DMS53 treated with DMSO at 0.1 percent for 48 hours (cell line): ENCODE results near the gene TNFSF10.

ENCODE experiments used
- DNase-seq: peaks from one replicate; lab custom pipeline; 2025; ENCODE audit not compliant: unreplicated experiment; lab: John Stamatoyannopoulos, UW

Gene TNFSF10

DNA sequence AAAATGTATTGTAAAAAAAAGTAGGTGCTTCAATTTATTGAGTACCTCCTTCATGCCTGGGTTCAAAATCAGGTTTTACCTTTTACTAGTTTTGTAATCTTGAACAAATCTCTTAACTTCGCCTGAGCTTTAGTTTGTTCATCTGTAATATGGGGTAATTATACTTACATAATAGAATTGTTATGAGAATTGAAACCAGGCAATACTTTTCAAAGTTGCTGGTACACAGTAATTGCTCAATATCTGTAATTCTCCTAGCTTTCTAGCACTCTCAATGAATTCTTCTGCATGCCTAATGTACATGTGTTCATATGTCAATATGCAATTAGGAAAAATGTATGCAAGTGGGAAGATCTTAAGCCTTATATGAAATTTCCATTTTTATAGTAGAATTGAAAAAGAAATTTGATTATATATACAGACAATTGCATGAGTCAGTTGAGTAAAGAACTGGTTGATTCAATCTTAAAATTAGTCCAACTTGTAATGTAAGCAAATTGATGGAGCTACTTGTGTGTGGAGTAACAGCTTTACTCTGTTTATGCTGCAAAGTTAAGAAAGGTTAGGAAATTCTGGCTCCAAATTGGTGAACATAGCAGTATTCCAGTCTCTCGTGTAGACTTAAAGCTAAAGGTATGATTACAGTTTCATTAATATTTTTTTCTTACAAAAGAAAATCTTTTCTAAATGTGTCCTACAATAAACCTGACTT is 4.1 kb downstream of the TNFSF10 start:
- DNase-seq: no peak

GRCh38 chr3:172517859-172518466 is 5.3 kb downstream of the TNFSF10 start:
- DNase-seq: no peak

DNA sequence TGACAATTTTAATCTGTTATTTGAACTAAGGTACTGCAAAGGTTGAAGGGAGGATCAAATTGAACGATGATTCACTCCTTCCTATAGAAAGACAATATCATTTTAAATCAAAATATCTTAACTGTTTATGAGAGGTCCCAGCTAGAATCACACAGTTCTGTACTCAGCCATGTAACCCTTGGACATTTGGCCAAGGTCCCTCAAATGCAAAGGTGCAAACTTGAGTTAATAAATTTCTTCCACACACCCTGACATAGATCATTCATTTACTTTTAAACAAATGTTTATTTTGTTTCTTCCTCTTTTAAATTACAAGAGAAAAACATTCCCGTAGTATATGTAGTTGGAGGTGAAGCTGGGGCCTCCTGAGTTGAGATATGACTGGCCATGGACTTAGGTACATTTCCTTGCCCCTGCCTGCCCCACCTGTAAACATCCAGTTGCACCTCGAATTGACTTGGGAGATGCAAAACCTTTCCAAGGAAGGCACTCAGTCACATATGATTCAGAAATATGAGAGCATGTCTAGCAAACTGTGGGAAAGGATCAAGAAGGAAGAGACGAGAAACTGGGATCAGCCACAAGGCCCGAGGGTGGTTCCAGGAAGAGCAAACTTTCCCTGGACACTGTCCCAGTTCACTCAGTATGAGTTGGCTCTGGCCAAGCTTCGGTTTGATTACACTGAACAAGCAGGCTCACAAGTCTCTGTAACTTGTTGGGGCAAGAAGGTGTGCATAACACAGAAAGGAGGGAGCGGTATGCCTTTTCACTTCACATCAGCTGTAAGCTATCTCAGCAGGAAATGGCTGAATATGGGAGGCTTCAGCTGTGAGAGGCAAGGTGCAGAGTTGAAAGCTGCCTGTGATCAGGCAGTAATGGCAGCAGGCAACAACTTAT is 6.7 kb downstream of the TNFSF10 start:
- no peak for DNase-seq

DNA sequence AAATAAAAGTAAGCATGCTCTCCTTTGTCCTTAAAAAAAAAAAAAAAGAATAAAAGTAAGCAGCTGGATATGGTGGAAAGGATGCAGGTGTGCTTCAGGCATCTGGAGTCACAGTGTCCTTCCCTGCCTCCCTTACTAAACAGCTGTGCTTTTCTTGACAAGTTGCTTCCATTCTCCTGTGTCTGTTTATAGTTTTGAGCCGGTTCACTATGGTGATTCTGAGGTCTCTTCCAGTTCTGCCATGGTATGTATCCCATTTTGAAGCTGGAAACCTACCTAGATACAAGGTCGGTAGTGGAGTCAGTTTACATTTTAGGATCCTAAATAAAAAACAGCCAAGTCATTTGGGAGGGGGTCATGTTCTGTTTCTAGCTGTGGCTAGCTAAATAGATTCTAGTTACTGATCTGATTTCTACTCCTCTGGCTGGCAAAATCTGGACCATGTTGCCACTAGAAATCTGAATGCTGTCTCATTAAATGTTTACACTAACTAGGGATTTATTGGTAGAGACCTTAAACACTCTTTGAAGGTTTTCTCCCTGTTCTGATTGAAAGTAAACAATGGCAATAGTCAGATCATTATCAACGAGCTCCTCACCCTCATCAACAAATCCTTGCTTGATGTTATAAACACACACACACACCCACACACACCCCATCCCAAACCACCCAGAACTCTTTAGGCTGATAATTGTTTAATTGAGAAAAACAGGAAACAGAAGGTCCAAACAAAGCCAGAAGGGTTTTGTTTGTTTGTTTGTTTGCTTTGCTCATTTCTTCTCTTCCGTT is 7.9 kb downstream of the TNFSF10 start:
- no peak for DNase-seq

DNA sequence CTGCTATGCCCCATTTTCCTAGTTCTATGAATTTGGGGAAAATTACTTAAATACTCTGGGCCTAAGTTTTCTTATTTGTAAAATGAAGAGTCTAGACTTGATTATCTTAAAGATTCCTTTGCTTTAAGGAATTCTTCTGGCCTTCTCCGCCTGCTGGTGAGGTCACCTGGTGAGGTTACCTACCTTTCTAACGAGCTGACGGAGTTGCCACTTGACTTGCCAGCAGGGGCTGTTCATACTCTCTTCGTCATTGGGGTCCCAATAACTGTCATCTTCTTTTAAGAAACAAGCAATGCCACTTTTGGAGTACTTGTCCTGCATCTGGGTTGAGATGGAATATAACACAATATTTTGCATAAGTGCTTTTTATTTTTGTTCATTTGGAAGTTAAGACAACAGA is 8.6 kb downstream of the TNFSF10 start:
- no peak for DNase-seq

DNA sequence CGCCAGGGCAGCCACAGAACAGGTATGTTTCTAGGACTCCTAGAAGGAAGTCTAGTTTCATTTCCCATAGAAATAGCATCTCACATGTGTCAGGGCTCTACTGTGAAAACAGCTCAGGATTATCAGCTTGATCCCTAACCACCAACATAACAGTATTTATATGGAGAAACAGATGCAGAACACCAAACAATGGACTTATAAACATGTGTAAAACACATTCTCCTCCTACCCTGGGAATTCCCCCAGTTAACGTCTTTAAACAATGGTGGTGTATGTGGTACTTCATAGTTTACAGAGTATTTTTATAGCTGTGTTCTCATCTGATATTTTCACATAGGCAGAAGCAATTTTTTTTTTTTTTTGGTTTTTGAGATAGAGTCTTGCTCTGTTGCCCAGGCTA is 9.7 kb downstream of the TNFSF10 start:
- DNase-seq: no peak

GRCh38 chr3:172511783-172512762 is 11.2 kb downstream of the TNFSF10 start:
- DNase-seq: no peak

DNA sequence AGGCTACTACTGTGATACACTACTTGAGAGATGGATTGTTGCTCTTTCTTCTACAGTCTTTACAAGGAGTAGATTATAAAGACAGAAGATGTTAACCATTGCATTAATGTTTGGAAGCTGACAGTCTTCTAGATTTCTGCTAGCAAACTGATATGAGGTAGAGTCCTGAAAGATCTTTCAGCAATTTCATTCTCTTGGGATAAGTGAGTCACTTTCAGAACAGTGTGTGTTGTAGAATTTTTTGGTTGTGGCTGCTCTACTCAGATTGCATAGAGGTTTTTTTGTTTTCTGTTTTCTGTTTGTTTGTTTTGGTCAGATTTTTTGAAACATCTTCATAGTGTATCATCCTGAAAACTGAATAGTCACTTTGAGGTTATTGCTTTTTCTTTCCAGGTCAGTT is 17.1 kb downstream of the TNFSF10 start:
- no peak for DNase-seq

DNA sequence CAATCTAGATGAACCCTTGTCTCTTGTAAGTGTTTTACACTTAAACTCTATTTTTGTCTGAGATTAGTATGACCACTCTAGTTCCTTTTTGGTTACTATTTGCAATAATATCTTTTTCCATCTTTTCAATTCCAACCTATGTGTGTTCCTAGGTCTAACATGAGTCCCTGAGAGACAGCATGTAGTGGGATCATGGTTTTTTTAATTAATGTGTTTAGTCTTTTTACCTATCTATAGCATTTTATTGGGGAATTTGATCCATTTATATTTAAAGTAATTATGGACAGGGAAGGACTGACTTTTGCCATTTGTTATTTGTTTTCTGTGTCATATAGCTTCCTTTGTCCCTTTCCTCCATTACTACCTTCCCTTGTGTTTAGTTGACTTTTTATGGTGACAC is 21.7 kb downstream of the TNFSF10 start:
- no peak for DNase-seq

DNA sequence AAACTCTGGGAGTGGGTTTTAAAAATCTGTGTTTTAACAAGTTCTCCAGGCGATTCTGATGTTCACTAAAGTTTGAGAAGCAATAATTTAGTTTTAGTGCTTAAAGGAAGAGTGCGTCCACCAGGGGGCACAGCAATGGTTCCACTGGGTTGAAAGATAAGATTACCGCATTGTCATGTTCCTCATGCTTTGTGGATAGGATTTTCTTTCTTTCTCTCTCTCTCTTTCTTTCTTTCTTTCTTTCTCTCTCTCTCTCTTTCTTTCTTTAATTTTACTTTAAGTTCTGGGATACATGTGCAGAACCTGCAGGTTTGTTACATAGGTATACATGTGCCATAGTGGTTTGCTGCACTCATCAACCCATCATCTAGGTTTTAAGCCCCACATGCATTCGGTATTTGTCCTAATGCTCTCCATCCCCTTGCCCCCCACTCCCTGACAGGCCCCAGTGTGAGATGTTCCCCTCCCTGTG is 33.0 kb downstream of the TNFSF10 start:
- DNase-seq: peak; percentile 33

GRCh38 chr3:172478116-172478515 is 45.1 kb downstream of the TNFSF10 start:
- DNase-seq: no peak

DNA sequence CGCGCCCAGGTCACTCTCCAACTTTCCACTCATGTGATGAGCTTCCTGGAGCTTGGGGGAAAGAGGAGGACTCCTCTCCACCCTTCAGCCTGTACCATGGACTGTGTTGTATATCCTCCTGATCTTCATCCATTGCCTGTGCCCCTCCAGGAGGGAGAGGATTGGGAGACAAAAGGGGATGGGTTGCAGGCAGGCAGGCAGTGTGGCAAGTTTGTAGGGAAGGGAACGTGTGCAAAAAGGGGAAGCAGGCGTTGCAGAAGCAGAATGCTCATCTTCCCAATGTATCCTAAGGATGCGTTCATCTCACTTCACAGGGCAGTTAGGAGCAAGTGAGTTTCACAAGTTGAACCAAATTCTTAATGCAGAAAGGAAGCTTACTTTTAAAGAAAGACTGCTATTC is 46.9 kb downstream of the TNFSF10 start:
- DNase-seq: no peak

- no peak for DNase-seq
These were observed 47.5 kb downstream of the TNFSF10 start for GRCh38 chr3:172475703-172476102.

DNA sequence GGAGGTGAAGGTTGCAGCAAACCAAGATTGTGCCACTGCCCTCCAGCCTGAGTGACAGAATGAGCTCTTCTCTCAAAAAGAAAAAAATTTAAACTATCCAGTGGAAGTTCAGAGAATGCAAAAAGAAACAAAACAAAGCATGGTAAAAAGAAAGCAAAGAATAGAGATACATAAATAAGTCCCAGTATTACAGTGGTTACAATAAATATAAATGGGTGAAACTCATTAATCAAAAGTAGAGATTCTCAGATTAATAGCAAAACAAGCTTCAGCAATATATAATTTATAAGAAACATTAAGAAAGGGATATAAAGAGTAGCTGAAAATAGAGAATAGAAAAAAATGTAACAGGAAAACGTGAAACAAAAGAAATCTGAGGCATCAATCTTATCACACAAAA is 51.3 kb downstream of the TNFSF10 start:
- DNase-seq: no peak

- DNase-seq: no peak
These were observed 52.6 kb downstream of the TNFSF10 start for GRCh38 chr3:172470588-172470987.

DNA sequence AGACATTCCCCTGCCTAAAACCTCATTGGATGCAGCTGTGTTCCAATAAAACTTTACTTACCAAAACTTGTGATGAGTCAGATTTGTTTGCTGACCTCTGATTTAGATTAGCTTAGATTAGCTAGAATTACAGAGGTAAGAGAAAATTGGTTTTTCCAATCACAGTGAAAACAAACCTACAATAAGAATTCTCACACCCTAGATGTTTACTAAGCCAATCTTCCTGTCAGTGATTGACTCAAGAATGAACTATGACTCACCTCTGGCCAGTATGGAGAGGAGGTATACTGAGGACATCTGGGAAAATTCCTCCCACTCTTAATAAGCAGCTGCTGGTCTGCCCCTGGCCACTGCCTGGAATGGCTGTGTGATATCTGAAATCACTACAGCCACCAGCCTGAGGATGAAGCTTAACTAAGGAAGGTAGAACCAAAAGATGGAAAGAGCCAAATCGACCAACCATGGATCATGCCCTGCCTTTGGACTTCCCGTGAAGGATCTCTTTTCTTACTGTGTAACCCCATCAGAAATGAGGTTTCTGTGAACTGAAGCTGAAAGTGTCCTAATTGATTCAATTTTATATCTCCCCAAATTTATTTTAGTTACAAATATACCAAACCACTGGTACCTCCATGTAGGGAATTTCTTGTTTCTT is 55.9 kb downstream of the TNFSF10 start:
- no peak for DNase-seq

GRCh38 chr3:172466553-172467130 is 56.6 kb downstream of the TNFSF10 start:
- no peak for DNase-seq

DNA sequence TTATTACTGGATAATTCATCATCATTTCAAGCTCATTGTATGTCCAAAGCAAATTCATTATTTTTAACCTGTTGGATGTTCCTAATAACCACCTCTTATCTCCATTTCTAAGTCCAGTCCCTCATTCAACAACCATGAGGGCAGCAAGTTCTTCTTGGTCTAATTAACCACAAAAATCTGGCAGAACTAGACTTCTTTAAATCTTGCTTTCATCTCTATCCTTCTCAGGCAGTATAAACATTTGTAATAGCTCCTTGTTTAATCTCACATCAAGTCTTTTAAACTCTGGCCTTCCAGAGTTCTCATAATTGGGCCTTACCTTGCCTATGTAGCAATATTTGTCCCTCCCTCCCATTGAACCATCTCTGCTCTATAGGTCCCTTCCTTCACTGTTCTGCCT is 57.9 kb downstream of the TNFSF10 start:
- DNase-seq: no peak

DNA sequence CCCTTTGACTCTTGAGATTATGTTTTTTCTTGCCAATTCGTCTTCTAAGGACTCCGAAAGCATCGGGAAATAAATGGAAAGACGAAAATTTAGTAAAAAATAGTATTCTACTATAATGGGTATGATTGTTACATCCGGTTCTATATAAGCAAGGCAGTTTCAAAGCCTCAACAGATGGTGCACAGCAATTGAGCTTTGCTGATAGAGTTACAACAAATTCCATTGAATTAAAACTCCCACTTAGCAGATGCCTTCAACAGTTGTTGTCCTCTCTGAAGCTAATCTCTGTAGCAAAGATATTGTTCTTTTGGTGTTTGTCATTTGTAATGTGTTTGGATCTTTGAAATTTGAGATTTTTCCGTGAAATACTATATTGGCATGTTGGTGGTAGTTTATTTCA is 58.9 kb downstream of the TNFSF10 start:
- DNase-seq: no peak
